T-cell (primary cell): ENCODE data around the gene TMEM95. TPM values are rescaled to one million over a fixed set of nuclear protein-coding genes. Genes with fewer than 3 reads are reported as not detected.
A peak's percentile ranks its signal among the peaks of the same experiment; 100 is the strongest.

Experiments
- ATAC-seq, 4 experiments: fragments of 200-7000 bp in 3 of 4; fragments of 150-1000 bp in 1 of 4; cut with Tn5 transposase; replicated peaks in 1 of 4; 1 replicate in 3 of 4; 2 replicates in 1 of 4; pipeline ENCODE4 v1.10.0; 2021; ENCODE audit warnings: moderate library complexity in 3 of 4, mild to moderate bottlenecking in 2 of 4, moderate number of reproducible peaks in 1 of 4
- CTCF ChIA-PET, 2 donors: fragments of 300-600 bp; sonication (Branson Sonifier 250); formaldehyde crosslinking; loops; one replicate each; lab custom pipeline; 2022; ENCODE audit warnings: antibody characterized with exemption in 2 of 2; lab: Charles Lee
- POLR2A ChIA-PET, 2 donors: fragments of 300-600 bp; sonication (Branson Sonifier 250); formaldehyde crosslinking; loops; one replicate each; lab custom pipeline; 2022; ENCODE audit warnings: antibody characterized with exemption in 2 of 2; lab: Charles Lee
- DNase-seq, 35 experiments: peaks; one replicate each; pipeline versions ENCODE4 v3.0.0 to v3.0.0-alpha.2; 2013 to 2023
- H3K27ac ChIP-seq: one replicate; pipeline ENCODE4 v1.5.1; 2013; ENCODE audit warnings: low read length
- H3K27me3 ChIP-seq, 2 experiments: replicated peaks in 1 of 2; 1 replicate in 1 of 2; 2 replicates in 1 of 2; pipeline versions ENCODE4 v1.6.1 to v1.7.0; 2013; ENCODE audit warnings: low read length in 1 of 2, mixed read lengths in 1 of 2; ENCODE audit not compliant: control insufficient read depth in 2 of 2, insufficient read depth in 2 of 2; ENCODE audit errors: extremely low read depth in 1 of 2
- H3K36me3 ChIP-seq, 2 donors: 1 replicate in 1 of 2; 2 replicates in 1 of 2; pipeline versions ENCODE4 v1.6.1 to v1.7.0; 2013; ENCODE audit warnings: low read length in 1 of 2; ENCODE audit not compliant: control insufficient read depth in 2 of 2, insufficient read depth in 1 of 2; ENCODE audit errors: extremely low read depth in 1 of 2
- H3K4me1 ChIP-seq, 2 experiments: 1 replicate in 1 of 2; 2 replicates in 1 of 2; pipeline versions ENCODE4 v1.6.1 to v1.7.0; 2013; ENCODE audit warnings: low read length in 2 of 2, mixed read lengths in 1 of 2; ENCODE audit not compliant: insufficient read depth in 2 of 2, control insufficient read depth in 1 of 2; ENCODE audit errors: extremely low read depth in 1 of 2
- H3K4me3 ChIP-seq, 2 donors: 1 replicate in 1 of 2; 2 replicates in 1 of 2; pipeline versions ENCODE4 v1.5.1 to v1.7.0; 2013; ENCODE audit warnings: mild to moderate bottlenecking in 2 of 2, low read length in 1 of 2, moderate library complexity in 1 of 2; ENCODE audit not compliant: control insufficient read depth in 1 of 2; ENCODE audit errors: extremely low read depth in 1 of 2
- H3K9me3 ChIP-seq: 2 replicates; pipeline ENCODE4 v1.7.0; 2013
- H3K27ac Mint-ChIP-seq, 2 donors: one replicate each; pipeline ENCODE4 v1.8.0; 2020 to 2021; ENCODE audit warnings: mild to moderate bottlenecking in 2 of 2, mixed read lengths in 2 of 2
- H3K27me3 Mint-ChIP-seq, 2 donors: one replicate each; pipeline ENCODE4 v1.8.0; 2021 to 2022; ENCODE audit warnings: mixed read lengths in 2 of 2
- H3K36me3 Mint-ChIP-seq: one replicate; pipeline ENCODE4 v1.8.0; 2021; ENCODE audit warnings: mixed read lengths
- H3K4me1 Mint-ChIP-seq, 3 donors: one replicate each; pipeline ENCODE4 v1.8.0; 2020 to 2022; ENCODE audit warnings: mixed read lengths in 3 of 3, mild to moderate bottlenecking in 1 of 3
- H3K4me3 Mint-ChIP-seq, 3 donors: one replicate each; pipeline ENCODE4 v1.8.0; 2020 to 2022; ENCODE audit warnings: mild to moderate bottlenecking in 3 of 3, mixed read lengths in 3 of 3, moderate library complexity in 3 of 3
- H3K9me3 Mint-ChIP-seq, 3 donors: one replicate each; pipeline ENCODE4 v1.8.0; 2020 to 2022; ENCODE audit warnings: mixed read lengths in 3 of 3
- WGBS: methylation state at CpG from one replicate; pipeline ENCODE4 v1.1.5; 2013; ENCODE audit warnings: missing lambda C conversion rate; ENCODE audit not compliant: insufficient coverage; 5-methylcytosine and 5-hydroxymethylcytosine counted together
- total RNA-seq, 35 experiments: library from RNA in 6 of 35; stranded (reverse) in 6 of 35; fragments of 120-200 nt in 1 of 35; gene quantifications; one replicate each; pipeline versions ENCODE4 v1.2.1 to v1.2.4 and lab custom pipeline; 2013 to 2026

TMEM95 gene
- total RNA-seq, 5 donors from 2014 or later (not counting 1 experiment from before 2014, with no cell fraction given) = not detected

- peaks cover 3% of the 10 kb centered on the region for H3K36me3 Mint-ChIP-seq
- Histone ChIP-seq H3K27ac (peak overlapping the region; percentile 69), H3K36me3 (peaks cover 3 to 8% of the 10 kb centered on the region in 2 donors), H3K27me3 (peaks cover 3 to 42% of the 10 kb centered on the region in 2 experiments), H3K4me3 (peak overlapping the region in 1 of 2 donors; percentile 61), H3K9me3 (no peaks in the 10 kb centered on the region), H3K4me1 (peaks cover 0 to 24% of the 10 kb centered on the region in 2 experiments)
- H3K4me3 Mint-ChIP-seq = peak overlapping the region; percentile 69 to 80 (median 79)
- ChIA-PET POLR2A (interaction anchor here in 1 of 2 donors (0.5 kb wide), 1 partner anchor 29 kb away, joined by 4 read pairs; no protein-coding TSS in a partner anchor), CTCF (interaction anchor here in 1 of 2 donors (1.8 kb wide), 1 partner anchor 54 kb away, joined by 5 read pairs; no protein-coding TSS in a partner anchor)
- peaks cover 0 to 5% (median 4%) of the 10 kb centered on the region in 3 donors for H3K9me3 Mint-ChIP-seq
- 82% methylated on average over 9 of the region's 11 CpGs for WGBS
- peaks cover 13 to 21% (median 17%) of the 10 kb centered on the region in 3 donors for H3K4me1 Mint-ChIP-seq
- ATAC-seq (no peak), DNase-seq (no peak)
- peaks cover 30 to 33% of the 10 kb centered on the region in 2 donors for H3K27me3 Mint-ChIP-seq
- no peak overlapping the region for H3K27ac Mint-ChIP-seq
Measured at GRCh38 chr17:7383371-7383741, 28.4 kb downstream of the TMEM95 start.

GRCh38 chr17:7383742-7384488 lies 29.0 kb downstream of the TMEM95 start:
- Histone ChIP-seq H3K27me3 (peaks cover 3 to 39% of the 10 kb centered on the region in 2 experiments), H3K27ac (peak overlapping the region; percentile 69), H3K36me3 (peaks cover 5 to 13% of the 10 kb centered on the region in 2 donors), H3K9me3 (no peaks in the 10 kb centered on the region), H3K4me1 (peaks cover 0 to 24% of the 10 kb centered on the region in 2 experiments), H3K4me3 (peak overlapping the region; percentile 26 to 61)
- H3K27ac Mint-ChIP-seq = peak overlapping the region; percentile 91 to 92
- DNase-seq = peak; percentile 61 to 90 (median 77)
- WGBS = 7% methylated on average over 65 of the region's 65 CpGs
- ChIA-PET POLR2A (interaction anchor here (0.5 kb wide), 2 partner anchors 15 to 145 kb away, joined by 3 to 4 read pairs; no protein-coding TSS in a partner anchor), CTCF (interaction anchor here in 1 of 2 donors (0.6 to 1.8 kb wide), 6 partner anchors 14 to 304 kb away, joined by 3 to 5 read pairs (median 3); partner anchors contain the start of gene ACAP1)
- H3K36me3 Mint-ChIP-seq = peaks cover 3% of the 10 kb centered on the region
- peak; percentile 94 to 96 (median 95) for ATAC-seq
- H3K27me3 Mint-ChIP-seq = peaks cover 29 to 32% of the 10 kb centered on the region in 2 donors
- peaks cover 13 to 21% (median 17%) of the 10 kb centered on the region in 3 donors for H3K4me1 Mint-ChIP-seq
- peak overlapping the region; percentile 69 to 80 (median 79) for H3K4me3 Mint-ChIP-seq
- peaks cover 0 to 5% (median 4%) of the 10 kb centered on the region in 3 donors for H3K9me3 Mint-ChIP-seq

GRCh38 chr17:7384489-7385081 lies 29.6 kb downstream of the TMEM95 start:
- Mint-ChIP-seq H3K27ac (peak overlapping the region; percentile 91 to 92), H3K36me3 (peaks cover 5% of the 10 kb centered on the region), H3K9me3 (no peaks in the 10 kb centered on the region), H3K4me1 (peaks cover 15 to 22% (median 17%) of the 10 kb centered on the region in 3 donors), H3K4me3 (peak overlapping the region; percentile 69 to 80 (median 79)), H3K27me3 (peaks cover 23 to 25% of the 10 kb centered on the region in 2 donors)
- no peaks in the 10 kb centered on the region for H3K9me3 ChIP-seq
- peak in 1 of 35 experiments; percentile 23 for DNase-seq
- CTCF ChIA-PET = interaction anchor here (0.6 to 1.8 kb wide), 9 partner anchors 13 to 543 kb away, joined by 3 to 7 read pairs (median 3); partner anchors contain the start of gene ACAP1 (in 1 of the 2)
- peak overlapping the region; percentile 69 for H3K27ac ChIP-seq
- WGBS = 52% methylated on average over 17 of the region's 23 CpGs
- H3K36me3 ChIP-seq = peaks cover 7 to 20% of the 10 kb centered on the region in 2 donors
- peaks cover 2 to 38% of the 10 kb centered on the region in 2 experiments for H3K27me3 ChIP-seq
- peak overlapping the region; percentile 26 to 61 for H3K4me3 ChIP-seq
- ATAC-seq = peak in 1 of 4 experiments; percentile 1
- peaks cover 0 to 30% of the 10 kb centered on the region in 2 experiments for H3K4me1 ChIP-seq
- POLR2A ChIA-PET = interaction anchor here (0.5 kb wide), 2 partner anchors 14 to 146 kb away, joined by 3 to 4 read pairs; no protein-coding TSS in a partner anchor

GRCh38 chr17:7388856-7389255 lies 33.9 kb downstream of the TMEM95 start:
- no peaks in the 10 kb centered on the region for H3K9me3 ChIP-seq
- CTCF ChIA-PET = no interaction called here
- 99% methylated on average over 10 of the region's 10 CpGs for WGBS
- POLR2A ChIA-PET = no interaction called here
- Mint-ChIP-seq H3K27me3 (no peaks in the 10 kb centered on the region), H3K4me1 (peaks cover 30 to 39% (median 38%) of the 10 kb centered on the region in 3 donors), H3K36me3 (peaks cover 19% of the 10 kb centered on the region), H3K4me3 (no peak overlapping the region), H3K27ac (no peak overlapping the region), H3K9me3 (no peaks in the 10 kb centered on the region)
- ATAC-seq (no peak), DNase-seq (no peak)
- peaks cover 10 to 58% of the 10 kb centered on the region in 2 experiments for H3K4me1 ChIP-seq
- peaks cover 20 to 51% of the 10 kb centered on the region in 2 donors for H3K36me3 ChIP-seq
- no peak overlapping the region for H3K27ac ChIP-seq
- no peak overlapping the region for H3K4me3 ChIP-seq
- H3K27me3 ChIP-seq = no peaks in the 10 kb centered on the region

DNA sequence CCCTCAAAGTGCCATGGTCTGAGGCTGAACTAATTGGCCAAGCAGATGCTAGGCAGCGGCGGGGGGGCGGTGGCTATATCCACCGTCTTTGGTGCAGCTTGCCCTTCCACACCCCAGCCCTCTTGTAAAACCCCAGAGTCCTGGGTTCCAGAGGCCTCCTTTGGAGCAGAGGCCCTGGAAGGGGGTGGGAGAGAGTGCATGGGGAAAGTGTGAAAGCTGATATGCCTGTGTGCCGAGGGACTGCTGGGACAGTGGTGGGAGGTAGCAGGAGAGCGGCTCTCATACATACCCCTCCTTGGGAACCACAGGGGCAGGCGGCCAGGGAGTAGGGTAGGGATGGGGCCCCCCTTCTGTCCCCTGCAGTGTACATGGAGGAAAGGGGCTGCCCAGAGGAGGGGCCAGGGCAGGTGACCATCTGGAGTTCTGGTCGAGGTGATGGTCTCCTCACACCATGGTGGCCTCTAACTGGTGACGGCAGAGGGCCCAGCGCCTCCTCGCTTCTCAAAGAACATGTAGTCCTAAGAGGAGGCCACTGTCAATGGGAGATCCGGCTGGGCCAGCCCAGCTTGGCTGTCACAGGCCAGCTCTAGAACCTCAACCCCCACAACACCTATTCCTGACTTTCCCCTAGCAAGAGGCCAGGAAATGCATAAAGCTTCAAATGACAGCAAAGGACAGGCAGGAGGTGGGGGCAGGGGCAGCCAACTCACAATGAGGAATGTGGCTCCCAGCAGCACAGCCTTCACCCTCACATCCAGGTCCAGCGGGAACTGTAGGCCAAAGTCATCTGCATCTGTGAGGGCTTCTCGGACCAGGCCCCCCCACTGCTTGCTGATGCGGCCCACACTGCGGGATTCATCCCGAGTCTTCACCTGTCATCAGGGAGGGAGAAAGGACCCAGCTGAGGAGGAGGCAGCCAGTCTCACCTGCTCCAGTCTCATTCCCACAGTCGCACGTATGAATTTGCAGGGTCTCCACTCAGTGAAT lies 35.3 kb downstream of the TMEM95 start:
- Mint-ChIP-seq H3K9me3 (no peaks in the 10 kb centered on the region), H3K27ac (no peak overlapping the region), H3K4me1 (peaks cover 31 to 41% (median 39%) of the 10 kb centered on the region in 3 donors), H3K4me3 (no peak overlapping the region), H3K27me3 (no peaks in the 10 kb centered on the region), H3K36me3 (peaks cover 19% of the 10 kb centered on the region)
- ChIA-PET CTCF (interaction anchor here in 1 of 2 donors (0.6 kb wide), 1 partner anchor 127 kb away, joined by 4 read pairs; no protein-coding TSS in a partner anchor), POLR2A (interaction anchor here in 1 of 2 donors (0.7 kb wide), 1 partner anchor 54 kb away, joined by 3 read pairs; the partner anchor contains the start of gene ACAP1)
- H3K4me1 ChIP-seq = peaks cover 10 to 55% of the 10 kb centered on the region in 2 experiments
- H3K9me3 ChIP-seq = no peaks in the 10 kb centered on the region
- DNase-seq (no peak), ATAC-seq (no peak)
- WGBS = 97% methylated on average over 9 of the region's 19 CpGs
- H3K27ac ChIP-seq = no peak overlapping the region
- no peak overlapping the region for H3K4me3 ChIP-seq
- no peaks in the 10 kb centered on the region for H3K27me3 ChIP-seq
- peaks cover 20 to 51% of the 10 kb centered on the region in 2 donors for H3K36me3 ChIP-seq
